ENCODE measurements around the gene CHST15.

The CHST15 gene

DNA sequence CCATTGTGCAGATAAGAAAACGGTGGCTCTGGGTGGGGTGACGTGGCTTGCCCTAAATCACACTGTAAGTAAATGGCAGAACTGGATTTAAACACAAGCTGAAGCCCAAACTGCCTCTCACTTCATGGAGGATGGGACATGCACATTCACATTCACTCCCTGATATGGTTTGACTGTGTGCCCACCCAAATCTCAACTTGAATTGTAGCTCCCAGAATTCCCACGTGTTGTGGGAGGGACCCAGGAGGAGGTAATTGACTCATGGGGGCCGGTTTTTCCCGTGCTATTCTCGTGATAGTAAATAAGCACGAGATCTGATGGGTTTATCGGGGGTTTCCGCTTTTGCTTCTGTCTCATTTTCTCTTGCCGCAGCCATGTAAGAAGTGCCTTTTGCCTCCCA, 32.4 kb downstream of the CHST15 start:
- no peak for DNase-seq

DNA sequence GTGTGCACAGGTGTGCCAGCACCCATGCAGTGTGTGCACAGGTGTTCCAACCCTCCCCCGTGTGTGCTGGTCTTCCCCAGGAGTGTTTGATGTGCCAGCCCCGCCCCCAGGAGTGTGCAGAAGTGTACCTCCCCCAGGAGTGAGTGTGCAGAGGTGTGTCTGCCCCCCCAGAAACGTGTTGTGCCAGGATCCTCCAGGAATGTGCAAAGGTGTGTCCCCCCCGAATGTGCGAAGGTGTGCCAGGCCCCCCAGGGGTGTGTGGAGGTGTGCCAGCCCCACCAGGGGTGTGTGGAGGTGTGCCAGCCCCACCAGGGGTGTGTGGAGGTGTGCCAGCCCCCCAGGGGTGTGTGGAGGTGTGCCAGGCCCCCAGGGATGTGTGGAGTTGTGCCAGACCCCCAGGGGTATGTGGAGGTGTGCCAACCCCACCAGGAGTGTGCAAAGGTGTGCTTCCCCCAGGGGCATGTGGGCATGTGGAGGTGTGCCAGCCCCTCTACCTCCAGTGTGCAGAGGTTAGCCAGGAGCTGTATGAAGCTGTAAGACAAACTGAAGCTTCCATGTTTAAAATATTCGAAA, 33.2 kb downstream of the CHST15 start:
- DNase-seq: no peak

- no peak for DNase-seq
Observed at GRCh38 chr10:124059551-124059950, 33.8 kb downstream of the CHST15 start.

DNA sequence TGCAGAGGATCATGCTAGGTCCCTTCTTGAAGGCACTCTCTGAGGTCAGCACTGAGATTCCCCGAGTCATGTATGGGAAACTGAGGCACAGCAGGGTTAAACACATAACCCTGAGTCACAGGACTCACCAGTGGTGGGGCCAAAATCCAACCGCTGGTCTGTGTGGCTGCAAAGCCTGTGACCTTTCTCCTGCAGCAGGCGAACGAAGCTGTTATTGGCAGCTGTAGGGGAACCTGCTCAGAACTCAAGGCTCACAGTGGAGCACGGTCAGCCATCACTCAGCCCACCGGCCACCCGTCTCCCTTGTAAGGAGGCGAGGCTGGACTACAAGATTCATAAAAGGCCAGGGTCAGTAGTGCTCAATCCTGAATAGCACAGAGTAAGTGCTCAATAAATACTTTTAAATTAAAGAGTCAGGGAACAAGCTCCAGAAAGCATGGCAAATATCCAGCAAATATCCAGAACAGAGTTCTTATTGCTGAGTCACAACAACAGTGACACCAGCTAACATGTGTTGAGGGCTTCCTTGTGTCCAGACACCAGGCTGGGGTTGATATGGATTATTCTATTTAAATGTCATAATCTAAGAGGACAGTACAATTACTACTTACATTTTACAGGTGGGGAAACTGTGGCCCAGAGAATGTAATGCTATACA, 34.9 kb downstream of the CHST15 start:
- no peak for DNase-seq

- DNase-seq: no peak
Observed at GRCh38 chr10:124057601-124058000, 35.8 kb downstream of the CHST15 start.

- no peak for DNase-seq
Observed at GRCh38 chr10:124056337-124056980, 36.9 kb downstream of the CHST15 start.

GRCh38 chr10:124053971-124054370, 39.4 kb downstream of the CHST15 start:
- no peak for DNase-seq

DNA sequence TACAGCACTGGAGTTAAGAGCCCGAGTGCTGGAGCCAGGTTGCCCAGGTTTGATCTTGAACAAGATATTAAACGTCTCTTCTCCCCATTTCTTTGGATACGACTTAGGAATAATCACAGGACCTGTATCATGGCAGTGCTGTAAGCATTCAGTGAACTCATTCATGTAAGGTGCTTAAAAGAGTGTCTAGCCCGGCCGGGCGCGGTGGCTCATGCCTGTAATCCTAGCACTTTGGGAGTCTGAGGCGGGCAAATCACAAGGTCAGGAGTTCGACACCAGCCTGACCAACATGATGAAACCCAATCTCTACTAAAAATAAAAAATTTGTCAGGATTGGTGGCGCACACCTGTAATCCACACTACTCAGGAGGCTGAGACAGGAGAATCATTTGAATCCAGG, 40.8 kb downstream of the CHST15 start:
- DNase-seq: no peak

DNA sequence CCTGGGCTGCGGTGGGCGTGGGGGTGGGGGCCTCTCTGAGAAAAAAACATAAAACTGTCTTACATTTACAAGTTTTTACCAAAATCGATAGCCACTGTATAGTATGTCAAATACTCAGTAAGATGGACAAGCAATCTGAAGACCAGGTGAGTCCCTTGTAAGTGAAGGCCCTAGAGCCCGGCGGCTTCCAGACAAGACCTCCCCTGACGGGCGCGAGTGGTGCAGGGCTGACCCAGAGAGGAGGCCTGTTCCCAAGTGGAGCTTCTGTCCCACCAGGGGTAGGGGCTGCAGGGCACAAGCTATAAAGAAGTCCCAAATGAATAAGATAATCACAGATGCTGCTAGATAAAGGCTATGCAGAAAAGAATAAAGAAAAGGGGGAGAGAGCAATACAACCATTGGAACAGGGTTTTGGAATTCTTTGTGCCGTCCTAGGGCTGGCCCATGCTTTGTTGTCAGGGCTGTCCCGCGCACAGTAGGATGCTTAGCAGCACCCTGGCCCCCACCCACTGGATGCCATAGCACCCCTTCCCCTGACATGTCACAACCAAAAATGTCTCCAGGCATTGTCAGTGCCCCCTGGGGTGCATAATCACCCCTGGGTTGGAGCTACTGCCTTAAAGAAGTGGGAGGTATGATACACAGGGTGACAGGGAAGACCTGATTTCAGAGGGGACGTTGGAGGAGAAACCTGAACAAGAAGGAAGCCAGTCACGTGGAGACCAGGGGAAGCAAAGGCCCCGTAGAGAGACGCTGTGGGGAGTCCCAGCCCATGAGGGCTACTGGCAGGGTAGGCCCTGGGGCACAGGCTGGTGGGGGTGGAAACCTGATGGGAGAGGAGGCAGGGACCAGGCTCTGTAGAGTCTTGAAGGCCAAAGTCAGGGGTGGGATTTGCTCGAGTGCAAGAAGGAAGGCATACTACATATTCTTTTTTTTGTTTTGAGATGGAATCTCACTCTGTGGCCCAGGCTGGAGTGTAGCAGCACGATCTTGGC, 43.1 kb downstream of the CHST15 start:
- DNase-seq: no peak

DNA sequence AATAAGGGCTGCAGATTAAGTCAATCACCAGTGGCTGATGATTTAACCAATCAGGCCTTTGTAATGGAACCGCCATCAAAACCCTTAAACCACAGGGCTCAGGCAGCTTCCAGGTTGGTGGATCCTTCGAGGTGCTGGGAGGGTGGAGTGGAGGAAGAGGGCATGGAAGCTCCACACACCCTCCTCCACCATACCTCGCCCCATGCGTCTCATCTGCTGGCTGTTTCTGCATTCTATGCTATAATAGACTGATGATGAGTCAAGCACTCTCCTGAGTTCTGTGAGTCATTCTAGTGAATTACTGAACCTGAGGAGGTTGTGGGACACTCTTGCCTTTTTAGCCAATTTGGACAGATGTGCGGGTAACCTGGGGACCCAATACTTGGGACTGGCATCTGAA, 43.9 kb downstream of the CHST15 start:
- DNase-seq: no peak

DNA sequence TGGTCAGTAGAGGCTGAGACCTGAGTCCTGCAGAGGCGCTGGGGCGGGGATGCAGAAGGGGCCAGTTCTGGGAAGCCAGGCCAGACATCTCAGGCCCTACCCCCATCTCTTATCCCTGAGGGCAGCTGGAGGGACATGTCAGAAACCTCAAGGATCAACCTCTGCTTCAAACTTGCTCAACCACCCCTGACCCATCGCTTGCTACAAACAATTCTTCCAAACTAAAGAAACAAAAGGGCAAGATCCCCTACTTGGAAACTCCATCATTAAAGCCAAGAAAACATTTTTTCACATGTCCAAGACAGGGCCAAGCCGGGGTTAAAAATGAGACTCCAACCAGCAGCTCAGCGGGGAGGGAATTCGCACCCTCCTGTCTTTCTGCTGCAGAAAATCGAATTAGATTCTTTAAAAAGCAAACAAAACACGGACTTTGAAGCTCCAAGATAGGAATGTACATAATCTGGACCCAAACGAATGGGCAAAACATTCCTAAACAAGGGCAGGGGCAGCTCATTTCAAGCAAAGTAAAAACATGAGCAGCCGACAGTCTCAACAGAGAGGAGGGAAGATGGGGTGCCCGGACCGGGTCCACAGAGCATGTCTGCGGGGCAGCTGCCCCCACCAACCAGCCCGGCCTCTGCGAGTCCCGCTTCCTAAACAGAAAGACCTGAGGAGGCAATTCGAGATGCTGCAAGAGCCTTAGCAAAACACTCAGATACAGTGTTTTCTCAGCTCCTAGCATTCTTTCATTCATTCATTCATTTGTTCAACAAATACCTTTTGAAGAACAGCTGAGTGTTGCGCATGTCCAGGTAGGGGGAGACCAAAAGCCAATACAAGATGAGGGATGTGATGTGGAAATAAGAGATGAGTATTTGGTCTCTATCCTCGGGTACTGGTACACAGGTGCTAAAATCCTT, 44.8 kb downstream of the CHST15 start:
- DNase-seq: no peak

DNA sequence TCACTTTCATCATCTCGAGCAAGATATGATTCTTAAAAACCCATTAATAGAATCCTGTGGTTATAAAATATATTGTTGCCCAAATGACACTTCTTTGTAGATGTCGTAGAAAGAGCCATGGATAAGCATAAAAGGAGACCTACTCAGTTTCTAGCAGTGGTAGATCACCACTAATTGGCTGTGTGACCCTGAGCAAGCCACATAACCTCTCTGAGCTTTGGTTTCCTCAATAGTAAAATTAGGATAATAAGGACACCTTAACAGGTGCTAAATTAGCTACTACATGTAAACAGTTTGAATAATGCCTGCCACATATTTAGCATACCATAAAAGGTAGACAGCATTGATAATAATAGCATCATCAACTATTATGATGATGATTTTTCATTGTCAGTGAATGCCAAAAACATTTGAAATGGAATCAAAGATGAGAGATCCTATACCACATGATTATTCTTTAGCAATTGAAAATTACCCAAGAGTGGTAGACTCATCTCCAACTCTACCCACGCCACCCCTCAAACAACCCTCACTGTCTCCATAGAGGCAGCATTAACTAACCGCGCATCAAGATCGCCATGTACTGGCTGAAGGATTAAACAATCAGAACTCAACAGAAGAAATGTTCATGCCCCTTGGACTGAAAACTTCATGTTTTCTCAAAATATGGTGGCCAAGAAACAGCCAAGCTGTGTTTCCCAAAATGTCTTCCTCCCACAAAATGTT, 45.8 kb downstream of the CHST15 start:
- no peak for DNase-seq

DNA sequence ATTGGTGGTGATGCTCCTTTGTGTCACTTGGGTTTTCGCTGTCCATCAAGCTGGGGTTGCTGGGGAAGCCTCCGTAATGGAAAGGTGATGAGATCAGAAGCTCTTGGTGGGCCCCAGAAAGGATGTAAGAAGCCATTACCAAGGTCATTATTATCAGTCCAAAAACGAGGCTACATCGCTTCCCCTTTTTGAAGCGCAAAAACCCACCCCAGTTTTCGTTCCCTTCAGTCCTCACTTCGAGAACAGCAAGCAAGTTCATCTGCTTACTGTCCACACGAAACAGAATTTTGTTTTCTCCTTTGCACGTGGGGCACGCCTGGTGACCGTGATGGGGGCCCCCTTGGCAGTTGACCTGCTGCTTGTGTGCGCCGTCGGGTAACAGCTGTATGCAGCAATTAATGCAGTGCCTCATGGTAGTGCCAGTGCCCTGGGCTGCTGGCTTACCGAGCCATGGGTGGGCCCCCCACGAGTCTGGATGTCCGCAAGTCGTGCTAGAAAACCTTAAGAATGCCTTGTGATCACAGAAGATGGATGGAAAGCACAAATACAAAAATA, 47.5 kb downstream of the CHST15 start:
- no peak for DNase-seq

DNA sequence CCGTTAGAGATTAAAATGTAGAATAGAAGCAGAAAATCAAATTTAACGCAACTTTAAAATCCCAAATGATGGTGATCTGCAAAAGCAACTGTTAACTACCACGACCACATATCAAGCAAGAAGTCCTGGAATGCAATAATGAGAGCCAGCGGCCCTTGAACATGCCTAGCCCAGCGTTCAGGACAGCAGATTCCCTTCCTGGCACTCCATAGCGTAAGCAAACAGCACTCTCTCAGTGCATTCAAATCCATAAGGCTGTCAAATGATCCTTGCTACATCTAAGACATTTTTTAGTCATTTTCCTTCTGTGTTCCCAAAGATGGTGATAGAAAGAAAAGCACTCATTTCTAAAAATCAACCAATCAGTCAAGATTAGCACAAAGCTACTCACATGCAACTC, 48.1 kb downstream of the CHST15 start:
- no peak for DNase-seq

DNA sequence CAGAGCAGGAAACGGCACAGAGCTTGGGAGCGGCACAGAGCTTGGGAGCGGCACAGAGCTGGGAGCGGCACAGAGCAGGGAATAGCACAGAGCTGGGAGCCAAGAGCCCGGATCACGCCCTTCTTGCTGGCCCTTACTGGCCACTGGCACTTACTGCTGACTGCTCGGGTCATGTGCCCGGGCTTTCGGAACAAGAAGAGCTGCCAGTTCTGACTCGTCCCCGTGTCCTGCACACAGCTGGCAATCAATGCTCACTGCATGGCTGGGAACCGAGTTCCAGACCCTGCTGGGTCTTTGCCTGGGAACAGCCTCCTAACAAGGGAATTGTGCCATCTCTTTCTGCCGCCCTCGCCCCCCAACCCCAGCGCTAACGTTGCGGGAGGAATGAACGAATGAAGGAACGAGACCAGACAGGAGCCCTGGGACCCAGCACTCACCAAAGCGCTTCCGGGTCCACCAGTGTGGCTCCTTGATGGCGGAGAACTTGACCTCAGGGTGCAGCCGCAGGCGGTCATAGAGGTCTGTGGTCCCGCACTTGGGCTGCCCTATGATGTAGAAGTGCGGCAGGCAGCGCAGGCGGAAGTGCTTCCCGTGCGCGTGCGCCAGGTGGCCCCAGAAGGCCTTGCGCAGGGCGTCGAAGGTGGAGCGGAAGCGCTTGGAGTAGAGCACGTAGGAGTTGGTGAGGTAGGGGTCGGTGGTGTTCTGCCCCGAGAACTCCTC, 49.1 kb downstream of the CHST15 start:
- no peak for DNase-seq

- DNase-seq: no peak
Observed at GRCh38 chr10:124043310-124044142, 49.9 kb downstream of the CHST15 start.

DNA sequence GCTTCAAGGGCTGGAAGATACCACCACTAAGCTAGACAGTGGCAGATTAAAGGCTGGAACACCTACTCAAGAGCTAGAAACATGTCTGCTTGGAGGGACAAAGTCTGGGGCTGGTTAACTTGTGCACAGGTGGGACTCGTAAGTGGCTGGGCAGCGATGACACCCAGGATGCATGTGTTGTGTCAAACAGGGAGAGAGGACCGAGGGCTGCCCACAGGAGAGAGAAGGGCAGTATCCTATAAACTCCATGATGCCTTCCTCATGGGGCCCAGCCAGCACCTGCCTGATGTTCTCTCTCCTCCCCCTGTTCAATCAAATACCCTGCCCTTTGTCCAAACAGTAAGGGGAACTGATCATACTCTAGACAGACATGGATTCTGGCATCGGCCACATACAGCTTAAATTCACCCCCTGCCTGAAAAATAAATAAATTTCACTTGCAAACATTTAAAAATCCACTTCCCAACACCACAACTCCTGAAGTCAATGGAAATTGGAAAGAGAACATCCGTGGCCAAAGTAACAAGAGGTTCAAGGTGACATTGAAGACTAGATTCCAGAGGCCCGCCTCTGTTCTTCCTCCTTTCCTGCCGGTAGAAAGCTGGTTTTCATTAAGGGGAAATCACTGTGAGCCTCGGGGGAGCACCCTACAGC, 50.6 kb downstream of the CHST15 start:
- no peak for DNase-seq

DNA sequence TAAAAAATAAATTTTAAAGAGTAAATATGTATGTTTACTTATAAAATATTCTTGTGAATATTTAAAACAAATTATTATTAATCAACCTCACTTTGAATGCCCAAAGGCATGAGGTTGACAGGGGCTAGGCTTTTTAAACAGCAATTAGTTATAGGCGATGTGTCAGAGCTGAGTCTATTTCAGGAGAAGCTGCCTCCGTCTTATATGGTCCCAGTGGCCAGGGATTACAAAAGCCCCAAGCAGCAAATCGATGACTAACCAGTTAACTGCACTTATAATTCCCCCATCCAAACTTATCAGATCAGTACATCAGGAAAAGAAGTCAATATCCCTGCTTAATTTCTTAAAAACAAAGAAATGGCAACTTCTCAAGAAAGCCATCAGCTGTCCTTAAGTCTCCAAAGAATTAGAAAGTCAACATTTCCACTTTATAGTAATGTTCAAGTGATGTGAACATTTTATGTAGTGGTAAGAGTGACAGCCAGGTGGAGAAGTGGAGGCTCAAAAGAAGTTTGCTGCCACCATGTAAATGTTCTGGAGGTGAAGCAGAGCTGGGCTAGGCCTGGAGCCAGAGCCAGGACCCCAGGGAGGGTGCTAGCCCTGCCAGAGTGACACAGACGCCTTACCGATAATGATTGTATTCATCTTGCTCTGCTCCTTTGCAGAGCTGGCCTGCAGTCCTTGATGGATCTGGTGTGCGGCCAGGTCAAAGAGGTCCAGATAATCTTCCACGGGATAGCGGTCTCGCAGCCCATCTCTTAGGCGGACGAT, 51.5 kb downstream of the CHST15 start:
- no peak for DNase-seq
